PC-9 (cell line): ENCODE data around the gene OR10H4. TPM values are rescaled to one million over a fixed set of nuclear protein-coding genes. Genes with fewer than 3 reads are reported as not detected.

ENCODE experiments used
- BruUV-seq: library from RNA; stranded (reverse); fragments of 400-500 nt; replicated peaks from 2 replicates; lab custom pipeline; 2021; lab: Mats Ljungman, UMichigan
- CTCF ChIA-PET: fragments of 300-600 bp; sonication (Branson Sonifier 250); formaldehyde crosslinking; loops from one replicate; lab custom pipeline; 2022; ENCODE audit warnings: antibody characterized with exemption; lab: Charles Lee
- POLR2A ChIA-PET: fragments of 300-600 bp; sonication (Branson Sonifier 250); formaldehyde crosslinking; loops from one replicate; lab custom pipeline; 2022; ENCODE audit warnings: antibody characterized with exemption; ENCODE audit not compliant: unreplicated experiment; lab: Charles Lee
- DNase-seq, 2 experiments: peaks; one replicate each; pipeline versions ENCODE4 v3.0.0 to v3.0.0-alpha.2; 2015 to 2022; ENCODE audit warnings: mixed read lengths in 1 of 2
- H2AFZ ChIP-seq: fragments of 200-600 bp; sonication (generic); 2 replicates; pipeline ENCODE4 v1.8.1; 2017; ENCODE audit warnings: antibody characterized with exemption
- H3F3A ChIP-seq: fragments of 200-600 bp; sonication (generic); 2 replicates; pipeline ENCODE4 v1.8.1; 2017; ENCODE audit warnings: antibody characterized with exemption, mild to moderate bottlenecking, low read depth; ENCODE audit not compliant: insufficient read depth
- H3K27ac ChIP-seq: fragments of 200-600 bp; sonication (generic); 2 replicates; pipeline ENCODE4 v1.6.1; 2016; ENCODE audit warnings: mixed run types
- H3K27me3 ChIP-seq: fragments of 200-600 bp; sonication (generic); 2 replicates; pipeline ENCODE4 v1.6.1; 2016; ENCODE audit warnings: low read depth, mixed run types; ENCODE audit not compliant: insufficient read depth
- H3K36me3 ChIP-seq: fragments of 200-600 bp; sonication (generic); 2 replicates; pipeline ENCODE4 v1.6.1; 2016; ENCODE audit warnings: low read depth, mixed run types
- H3K4me1 ChIP-seq: fragments of 200-600 bp; sonication (generic); replicated peaks from 2 replicates; pipeline ENCODE4 v1.6.1; 2016; ENCODE audit warnings: mixed run types; ENCODE audit not compliant: insufficient read depth
- H3K4me2 ChIP-seq: fragments of 200-600 bp; sonication (generic); 2 replicates; pipeline ENCODE4 v1.6.1; 2017; ENCODE audit warnings: mixed run types
- H3K4me3 ChIP-seq: fragments of 200-600 bp; sonication (generic); 2 replicates; pipeline ENCODE4 v1.6.1; 2016; ENCODE audit warnings: mixed run types
- H3K79me2 ChIP-seq: fragments of 200-600 bp; sonication (generic); 2 replicates; pipeline ENCODE4 v1.6.1; 2017; ENCODE audit warnings: low read depth, mixed run types
- H3K9me2 ChIP-seq: fragments of 200-600 bp; sonication (generic); 2 replicates; pipeline ENCODE4 v1.8.1; 2017; ENCODE audit warnings: mild to moderate bottlenecking; ENCODE audit not compliant: insufficient read depth
- H3K9me3 ChIP-seq: fragments of 200-600 bp; sonication (generic); 2 replicates; pipeline ENCODE4 v1.8.1; 2016; ENCODE audit warnings: low read depth; ENCODE audit not compliant: insufficient read depth
- H4K20me1 ChIP-seq: fragments of 200-600 bp; sonication (generic); 2 replicates; pipeline ENCODE4 v1.8.1; 2017; ENCODE audit not compliant: insufficient read depth
- CTCF ChIP-seq: fragments of 200-600 bp; sonication (generic); conservative IDR thresholded peaks from 2 replicates; pipeline ENCODE4 v1.6.1; 2017; ENCODE audit warnings: mixed run types, antibody characterized with exemption, mild to moderate bottlenecking, moderate library complexity
- EZH2 ChIP-seq: fragments of 200-600 bp; sonication (generic); IDR thresholded peaks from 2 replicates; pipeline ENCODE4 v1.8.0; 2017; ENCODE audit warnings: antibody characterized with exemption, low read depth
- intact Hi-C: fragments of 100-400 bp; cut with micrococcal nuclease; formaldehyde crosslinking; loops from one replicate; pipeline ENCODE4 v1.10.0; 2022; ENCODE audit not compliant: unreplicated experiment
- total RNA-seq: library from RNA; stranded (reverse); gene quantifications from 2 replicates; pipeline ENCODE4 v1.2.3, GENCODE V29; 2021

The OR10H4 gene
- total RNA-seq, 1 experiment from 2014 or later, result not detected

- POLR2A ChIA-PET, result no interaction called here
These were observed 33.7 kb upstream of the OR10H4 start for GRCh38 chr19:15915109-15915508.

GRCh38 chr19:15919243-15919642 is 29.6 kb upstream of the OR10H4 start:
- BruUV-seq, result no TSS peak
- TF ChIP-seq CTCF (no peak), EZH2 (no peak)
- Histone ChIP-seq H3K9me3 (no peaks in the 10 kb centered on the region), H3K4me3 (no peak overlapping the region), H3K4me1 (no peaks in the 10 kb centered on the region), H3K36me3 (peaks cover 83% of the 10 kb centered on the region), H3K4me2 (no peak overlapping the region), H3K9me2 (no peaks in the 10 kb centered on the region), H3K27me3 (no peaks in the 10 kb centered on the region), H2AFZ (no peak overlapping the region), H3K27ac (no peak overlapping the region), H3F3A (peaks cover 34% of the 10 kb centered on the region; the same call in 1 of the 2 replicates), H3K79me2 (peaks cover 15% of the 10 kb centered on the region; the same call in 1 of the 2 replicates), H4K20me1 (peaks cover 31% of the 10 kb centered on the region)
- intact Hi-C loops, result no loop called here
- no peak for DNase-seq
- ChIA-PET CTCF (no interaction called here), POLR2A (no interaction called here)

More at GRCh38 chr19:15915109-15915508, 33.7 kb upstream of the OR10H4 start:
- Histone ChIP-seq H3F3A (peaks cover 12% of the 10 kb centered on the region; the same call in 1 of the 2 replicates), H3K4me2 (no peak overlapping the region), H4K20me1 (peaks cover 23% of the 10 kb centered on the region), H2AFZ (no peak overlapping the region), H3K4me1 (no peaks in the 10 kb centered on the region), H3K9me3 (no peaks in the 10 kb centered on the region), H3K27me3 (no peaks in the 10 kb centered on the region), H3K79me2 (peaks cover 15% of the 10 kb centered on the region; the same call in 1 of the 2 replicates), H3K27ac (no peak overlapping the region), H3K4me3 (no peak overlapping the region), H3K36me3 (peaks cover 74% of the 10 kb centered on the region), H3K9me2 (no peaks in the 10 kb centered on the region)
- no TSS peak for BruUV-seq
- CTCF ChIA-PET, result no interaction called here
- intact Hi-C loops, result no loop called here
- no peak for DNase-seq
- no peak for TF ChIP-seq EZH2
- no peak for TF ChIP-seq CTCF

DNA sequence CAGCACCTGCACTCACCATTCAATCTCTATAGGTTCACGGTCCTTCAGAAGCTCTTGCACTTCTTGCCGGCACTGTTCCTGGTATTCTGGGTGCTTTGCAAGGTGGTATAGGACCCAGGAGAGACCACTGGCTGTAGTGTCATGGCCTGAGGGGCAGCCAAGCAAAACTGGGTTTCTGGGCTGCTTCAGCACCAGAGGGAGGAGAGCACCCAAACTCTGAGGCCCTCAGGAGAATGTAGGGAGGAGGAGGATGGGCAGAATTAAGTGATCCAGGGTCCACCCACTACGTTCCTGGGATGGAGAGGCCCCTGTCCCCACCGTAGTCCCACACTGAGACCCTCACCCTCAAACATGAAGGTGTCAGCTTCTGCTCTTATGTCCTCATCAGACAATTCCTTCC is 26.8 kb upstream of the OR10H4 start:
- no peak for TF ChIP-seq CTCF
- no peak for TF ChIP-seq EZH2
- Histone ChIP-seq H4K20me1 (peaks cover 28% of the 10 kb centered on the region), H2AFZ (no peak overlapping the region), H3K36me3 (peaks cover 84% of the 10 kb centered on the region), H3K4me3 (no peak overlapping the region), H3K9me3 (no peaks in the 10 kb centered on the region), H3F3A (peaks cover 34% of the 10 kb centered on the region; the same call in 1 of the 2 replicates), H3K9me2 (no peaks in the 10 kb centered on the region), H3K27ac (no peak overlapping the region), H3K27me3 (no peaks in the 10 kb centered on the region), H3K79me2 (peaks cover 10% of the 10 kb centered on the region; the same call in 1 of the 2 replicates), H3K4me1 (no peaks in the 10 kb centered on the region), H3K4me2 (no peak overlapping the region)
- no TSS peak for BruUV-seq
- intact Hi-C loops, result no loop called here
- ChIA-PET CTCF (no interaction called here), POLR2A (no interaction called here)
- DNase-seq, result no peak
